SK-N-SH (cell line): ENCODE results near the gene NHS. TPM values are rescaled to one million over a fixed set of nuclear protein-coding genes. Genes with fewer than 3 reads are reported as not detected.

Source experiments
- CTCF ChIA-PET: fragments of 300-600, 350-600 bp; formaldehyde crosslinking; extraction: SDS; loops from one replicate; lab custom pipeline; 2021; lab: Yijun Ruan, JAX
- POLR2A ChIA-PET: fragments of 350-600 bp; sonication (Branson Sonifier 250); formaldehyde crosslinking; extraction: SDS; loops from one replicate; lab custom pipeline; 2020; ENCODE audit warnings: antibody characterized with exemption, inconsistent platforms; lab: Yijun Ruan, JAX
- DNase-seq: peaks from one replicate; pipeline ENCODE4 v3.0.0; 2012
- H2AFZ ChIP-seq: fragments of 200-600 bp; sonication (generic); 2 replicates; pipeline ENCODE4 v1.8.1; 2016; ENCODE audit warnings: antibody characterized with exemption, mild to moderate bottlenecking, low read depth
- H3F3A ChIP-seq: fragments of 200-600 bp; sonication (generic); replicated peaks from 2 replicates; pipeline ENCODE3; 2016; ENCODE audit warnings: antibody characterized with exemption, mild to moderate bottlenecking; ENCODE audit not compliant: insufficient read depth
- H3K27ac ChIP-seq, 2 experiments: fragments of 200-500 bp in 1 of 2; fragments of 200-600 bp in 1 of 2; sonication (Bioruptor generic) in 1 of 2; sonication (generic), shearing (Covaris generic) in 1 of 2; 2 replicates each; pipeline versions ENCODE4 v1.5.1 to v1.6.1; 2014 to 2016; ENCODE audit warnings: low read depth in 2 of 2, inconsistent platforms in 1 of 2, low read length in 1 of 2, mild to moderate bottlenecking in 1 of 2, mixed read lengths in 1 of 2
- H3K27me3 ChIP-seq: fragments of 200-600 bp; sonication (generic), shearing (Covaris generic); 2 replicates; pipeline ENCODE4 v1.6.1; 2016; ENCODE audit warnings: mixed run types; ENCODE audit not compliant: insufficient read depth
- H3K36me3 ChIP-seq, 2 experiments: fragments of 200-500 bp in 1 of 2; fragments of 200-600 bp in 1 of 2; sonication (Bioruptor generic) in 1 of 2; sonication (generic) in 1 of 2; replicated peaks in 1 of 2; 2 replicates each; pipeline versions ENCODE3 to v1.5.1; 2014 to 2016; ENCODE audit warnings: low read length in 1 of 2, mild to moderate bottlenecking in 1 of 2; ENCODE audit not compliant: insufficient read depth in 2 of 2, control insufficient read depth in 1 of 2
- H3K4me1 ChIP-seq, 2 experiments: fragments of 200-500 bp in 1 of 2; fragments of 200-600 bp in 1 of 2; sonication (Bioruptor generic) in 1 of 2; sonication (generic), shearing (Covaris generic) in 1 of 2; 2 replicates each; pipeline versions ENCODE4 v1.5.1 to v1.6.1; 2014 to 2016; ENCODE audit warnings: low read depth in 1 of 2, low read length in 1 of 2, mixed run types in 1 of 2; ENCODE audit not compliant: insufficient read depth in 2 of 2, control insufficient read depth in 1 of 2
- H3K4me2 ChIP-seq: fragments of 200-600 bp; sonication (generic), shearing (Covaris generic); 2 replicates; pipeline ENCODE4 v1.6.1; 2017; ENCODE audit warnings: mixed run types
- H3K4me3 ChIP-seq, 2 experiments: fragments of 200-500 bp in 1 of 2; fragments of 200-600 bp in 1 of 2; sonication (Bioruptor generic) in 1 of 2; sonication (generic), shearing (Covaris generic) in 1 of 2; 2 replicates each; pipeline versions ENCODE4 v1.5.1 to v1.8.1; 2014 to 2016; ENCODE audit warnings: low read depth in 2 of 2, inconsistent platforms in 1 of 2, low read length in 1 of 2, mild to moderate bottlenecking in 1 of 2, mixed read lengths in 1 of 2, moderate library complexity in 1 of 2
- H3K79me2 ChIP-seq: fragments of 200-600 bp; sonication (generic); 2 replicates; pipeline ENCODE4 v1.8.1; 2017; ENCODE audit warnings: mild to moderate bottlenecking; ENCODE audit not compliant: insufficient read depth
- H3K9ac ChIP-seq: fragments of 200-600 bp; sonication (generic); 2 replicates; pipeline ENCODE4 v1.6.1; 2017; ENCODE audit warnings: mixed run types
- H3K9me2 ChIP-seq: fragments of 200-600 bp; sonication (generic); 2 replicates; pipeline ENCODE4 v1.6.1; 2017; ENCODE audit warnings: mixed run types
- H3K9me3 ChIP-seq: fragments of 200-600 bp; sonication (generic); 2 replicates; pipeline ENCODE4 v1.6.1; 2017; ENCODE audit warnings: mixed run types, mild to moderate bottlenecking, moderate library complexity
- H4K20me1 ChIP-seq: fragments of 200-600 bp; sonication (generic); 2 replicates; pipeline ENCODE4 v1.6.1; 2017; ENCODE audit warnings: mild to moderate bottlenecking, mixed run types; ENCODE audit not compliant: insufficient read depth
- CHD2 ChIP-seq: fragments of 150-350 bp; IDR thresholded peaks from 2 replicates; pipeline ENCODE4 v1.6.1; 2018; ENCODE audit warnings: low read length; ENCODE audit not compliant: partially characterized antibody
- CTCF ChIP-seq: fragments of 200-600 bp; sonication (generic); IDR thresholded peaks from 2 replicates; pipeline ENCODE4 v1.6.1; 2017; ENCODE audit warnings: antibody characterized with exemption, mild to moderate bottlenecking, moderate library complexity
- EP300 ChIP-seq, 2 experiments: IDR thresholded peaks; 2 replicates each; pipeline versions ENCODE4 v1.4.0 to v1.6.1; 2012; ENCODE audit warnings: borderline replicate concordance in 1 of 2, low read depth in 1 of 2, low read length in 1 of 2
- EZH2phosphoT487 ChIP-seq: fragments of 200-600 bp; sonication (generic); IDR thresholded peaks from 2 replicates; pipeline ENCODE4 v1.6.1; 2017; ENCODE audit warnings: low read depth, mixed run types, mild to moderate bottlenecking, antibody characterized with exemption, moderate library complexity, borderline replicate concordance
- GABPA ChIP-seq: IDR thresholded peaks from 2 replicates; pipeline ENCODE4 v1.4.0; 2012; ENCODE audit warnings: low read depth, mild to moderate bottlenecking
- GATA2 ChIP-seq: sonication (generic); formaldehyde crosslinking; IDR thresholded peaks from 2 replicates; pipeline ENCODE4 v1.5.0; 2020; ENCODE audit warnings: mild to moderate bottlenecking, missing genetic modification reagents
- JUND ChIP-seq: IDR thresholded peaks from 2 replicates; pipeline ENCODE4 v1.4.0; 2012
- MEF2A ChIP-seq: IDR thresholded peaks from 2 replicates; pipeline ENCODE4 v1.4.0; 2012; ENCODE audit warnings: low read depth, borderline replicate concordance
- MXI1 ChIP-seq: IDR thresholded peaks from 2 replicates; pipeline ENCODE4 v1.6.1; 2012; ENCODE audit warnings: mild to moderate bottlenecking, low read depth, low read length, improper control_type of control experiment
- NFIC ChIP-seq: IDR thresholded peaks from 2 replicates; pipeline ENCODE4 v1.4.0; 2012; ENCODE audit warnings: borderline replicate concordance
- NRF1 ChIP-seq: IDR thresholded peaks from 2 replicates; pipeline ENCODE4 v1.6.1; 2012; ENCODE audit warnings: low read depth, mild to moderate bottlenecking, low read length
- PBX3 ChIP-seq: IDR thresholded peaks from 2 replicates; pipeline ENCODE4; 2012
- RAD21 ChIP-seq: IDR thresholded peaks from 2 replicates; pipeline ENCODE4 v1.6.1; 2012; ENCODE audit warnings: mild to moderate bottlenecking, low read length
- REST ChIP-seq: IDR thresholded peaks from 2 replicates; pipeline ENCODE4 v1.6.1; 2012; ENCODE audit warnings: mild to moderate bottlenecking, low read depth, low read length, moderate library complexity
- RXRA ChIP-seq: IDR thresholded peaks from 2 replicates; pipeline ENCODE4 v1.4.0; 2012; ENCODE audit warnings: low read depth, mild to moderate bottlenecking, borderline replicate concordance
- SIN3A ChIP-seq: IDR thresholded peaks from 2 replicates; pipeline ENCODE4 v1.6.1; 2012; ENCODE audit warnings: low read depth, mild to moderate bottlenecking, low read length, moderate library complexity, borderline replicate concordance
- SMC3 ChIP-seq: IDR thresholded peaks from 2 replicates; pipeline ENCODE4 v1.6.1; 2012; ENCODE audit warnings: low read depth, low read length, improper control_type of control experiment
- TCF12 ChIP-seq: IDR thresholded peaks from 2 replicates; pipeline ENCODE4 v1.4.0; 2012
- TEAD4 ChIP-seq: IDR thresholded peaks from 2 replicates; pipeline ENCODE4 v1.4.0; 2012; ENCODE audit warnings: mild to moderate bottlenecking, borderline replicate concordance; ENCODE audit not compliant: insufficient read depth
- USF1 ChIP-seq: IDR thresholded peaks from 2 replicates; pipeline ENCODE4 v1.4.0; 2012; ENCODE audit warnings: low read depth, borderline replicate concordance
- USF2 ChIP-seq: fragments of 150-350 bp; IDR thresholded peaks from 2 replicates; pipeline ENCODE4 v1.6.1; 2017; ENCODE audit warnings: antibody characterized with exemption, low read length, low read depth, borderline replicate concordance
- WGBS: methylation state at CpG from one replicate; pipeline ENCODE4 v1.1.6; 2017; ENCODE audit warnings: low lambda C conversion rate; 5-methylcytosine and 5-hydroxymethylcytosine counted together
- polyA plus RNA-seq, 3 experiments: library from polyadenylated mRNA; depleted of rRNA; stranded (reverse); fragments of >200 nt; gene quantifications; 2 replicates each; pipeline ENCODE4 v1.2.3, GENCODE V29; 2012

The NHS gene
- polyA plus RNA-seq, 1 of the 3 experiments (the other 2 are of a cell fraction) = 1.0 TPM

GRCh38 chrX:17403189-17403691 lies 28.2 kb downstream of the NHS start:
- TF ChIP-seq REST (no peak), NRF1 (no peak), EZH2phosphoT487 (no peak), EP300 (IDR thresholded peaks at IDR 0.05; ENCODE audit: borderline replicate concordance in 1 of 2, low read depth in 1 of 2, low read length in 1 of 2) (no peak), TEAD4 (no peak), JUND (no peak), MEF2A (no peak), NFIC (no peak)
- no peaks in the 10 kb centered on the region for H3K9me3 ChIP-seq
- H3K79me2 ChIP-seq = peaks cover 4% of the 10 kb centered on the region
- no peak overlapping the region for H3K27ac ChIP-seq
- no peak overlapping the region for H2AFZ ChIP-seq
- ChIA-PET POLR2A (no interaction called here), CTCF (no interaction called here)
- no peaks in the 10 kb centered on the region for H4K20me1 ChIP-seq
- H3K4me3 ChIP-seq = no peak overlapping the region
- 53% methylated on average over 2 of the region's 2 CpGs for WGBS
- 0 out of 4 replicates have a peak, but pooled peaks cover 0 to 10% of the 10 kb centered on the region in 2 experiments for H3K4me1 ChIP-seq
- H3K9ac ChIP-seq = no peak overlapping the region
- no peak for DNase-seq
- H3F3A ChIP-seq = no peaks in the 10 kb centered on the region
- peaks cover 0 to 3% of the 10 kb centered on the region in 2 experiments for H3K36me3 ChIP-seq
- H3K9me2 ChIP-seq = no peaks in the 10 kb centered on the region
- H3K4me2 ChIP-seq = no peak overlapping the region
- H3K27me3 ChIP-seq = no peaks in the 10 kb centered on the region

GRCh38 chrX:17403972-17404371 lies 29.0 kb downstream of the NHS start:
- H3F3A ChIP-seq = no peaks in the 10 kb centered on the region
- DNase-seq = no peak
- no peaks in the 10 kb centered on the region for H3K9me3 ChIP-seq
- peaks cover 0 to 3% of the 10 kb centered on the region in 2 experiments for H3K36me3 ChIP-seq
- no peaks in the 10 kb centered on the region; the same call in 1 of the 2 replicates for H3K79me2 ChIP-seq
- H4K20me1 ChIP-seq = no peaks in the 10 kb centered on the region
- TF ChIP-seq CTCF (no peak), PBX3 (no peak), MXI1 (no peak), USF2 (no peak), RAD21 (no peak), CHD2 (no peak), SIN3A (no peak), USF1 (no peak), MEF2A (no peak), GABPA (no peak), SMC3 (no peak), RXRA (no peak), GATA2 (CRISPR knock-in tag) (no peak), TCF12 (no peak)
- WGBS = 56% methylated on average over 3 of the region's 3 CpGs
- H3K9me2 ChIP-seq = no peaks in the 10 kb centered on the region
- no peak overlapping the region for H2AFZ ChIP-seq
- ChIA-PET CTCF (no interaction called here), POLR2A (no interaction called here)
- H3K4me2 ChIP-seq = no peak overlapping the region
- H3K27me3 ChIP-seq = no peaks in the 10 kb centered on the region
- H3K9ac ChIP-seq = no peak overlapping the region
- no peak overlapping the region for H3K4me3 ChIP-seq
- H3K27ac ChIP-seq = no peak overlapping the region
- 0 out of 4 replicates have a peak, but pooled peaks cover 0 to 10% of the 10 kb centered on the region in 2 experiments for H3K4me1 ChIP-seq
